Mesenchymal stem cell (in vitro differentiated cells and primary cell): ENCODE results near the gene SOD2.
"Not testable (repeated sequence)": the region's sequence is repeated elsewhere in the genome, so short reads cannot be mapped to it uniquely, and the experiment has no call there.

Experiments
- DNase-seq: peaks from one replicate; pipeline ENCODE4 v3.0.0-alpha.2; 2013
- H2AFZ ChIP-seq: one replicate; pipeline ENCODE4 v1.6.1; 2013; ENCODE audit warnings: low read depth, mild to moderate bottlenecking, control low read depth, inconsistent platforms, low read length, moderate library complexity
- H2AK5ac ChIP-seq: 2 replicates; pipeline ENCODE4 v1.6.1; 2013; ENCODE audit warnings: low read length, moderate library complexity, mild to moderate bottlenecking, inconsistent platforms; ENCODE audit not compliant: severe bottlenecking
- H2BK120ac ChIP-seq: one replicate; pipeline ENCODE4 v1.6.1; 2013; ENCODE audit warnings: low read depth, mild to moderate bottlenecking, inconsistent platforms, low read length, moderate library complexity
- H2BK12ac ChIP-seq, 2 experiments: one replicate each; pipeline ENCODE4 v1.6.1; 2013; ENCODE audit warnings: inconsistent platforms in 2 of 2, low read length in 2 of 2, mild to moderate bottlenecking in 2 of 2, moderate library complexity in 2 of 2, control low read depth in 1 of 2
- H2BK15ac ChIP-seq: one replicate; pipeline ENCODE4 v1.6.1; 2013; ENCODE audit warnings: mild to moderate bottlenecking, low read depth, inconsistent platforms; ENCODE audit not compliant: poor library complexity, severe bottlenecking
- H2BK5ac ChIP-seq: 2 replicates; pipeline ENCODE4 v1.6.1; 2013; ENCODE audit warnings: low read depth, mild to moderate bottlenecking, low read length, control low read depth, inconsistent platforms; ENCODE audit not compliant: poor library complexity, severe bottlenecking
- H3K14ac ChIP-seq, 2 experiments: one replicate each; pipeline ENCODE4 v1.6.1; 2013; ENCODE audit warnings: inconsistent platforms in 2 of 2, low read length in 2 of 2, control low read depth in 1 of 2, mild to moderate bottlenecking in 1 of 2, moderate library complexity in 1 of 2
- H3K18ac ChIP-seq, 2 experiments: one replicate each; pipeline ENCODE4 v1.6.1; 2013; ENCODE audit warnings: inconsistent platforms in 2 of 2, low read length in 2 of 2, control low read depth in 1 of 2, low read depth in 1 of 2, mild to moderate bottlenecking in 1 of 2
- H3K23ac ChIP-seq, 2 experiments: one replicate each; pipeline ENCODE4 v1.6.1; 2013; ENCODE audit warnings: inconsistent platforms in 2 of 2, low read length in 2 of 2, mild to moderate bottlenecking in 2 of 2, moderate library complexity in 2 of 2, control low read depth in 1 of 2
- H3K27ac ChIP-seq: 2 replicates; pipeline ENCODE4 v1.5.1; 2013; ENCODE audit warnings: mild to moderate bottlenecking, moderate library complexity, low read length, control low read depth, inconsistent platforms; ENCODE audit not compliant: poor library complexity, severe bottlenecking
- H3K27me3 ChIP-seq, 2 experiments: 2 replicates each; pipeline versions ENCODE4 v1.6.1 to v1.7.0; 2013; ENCODE audit warnings: low read length in 2 of 2, mild to moderate bottlenecking in 2 of 2, moderate library complexity in 2 of 2, control low read depth in 1 of 2, inconsistent platforms in 1 of 2; ENCODE audit not compliant: control insufficient read depth in 1 of 2, insufficient read depth in 1 of 2
- H3K36me3 ChIP-seq, 2 experiments: 2 replicates each; pipeline versions ENCODE4 v1.6.1 to v1.7.0; 2013; ENCODE audit warnings: low read length in 2 of 2, control low read depth in 1 of 2, inconsistent platforms in 1 of 2, low read depth in 1 of 2, mild to moderate bottlenecking in 1 of 2; ENCODE audit not compliant: insufficient read depth in 2 of 2, control insufficient read depth in 1 of 2
- H3K4ac ChIP-seq, 2 experiments: one replicate each; pipeline ENCODE4 v1.6.1; 2013; ENCODE audit warnings: inconsistent platforms in 2 of 2, low read length in 2 of 2, mild to moderate bottlenecking in 2 of 2, moderate library complexity in 2 of 2, control low read depth in 1 of 2, low read depth in 1 of 2
- H3K4me1 ChIP-seq: 2 replicates; pipeline ENCODE4 v1.6.1; 2013; ENCODE audit warnings: low read depth, low read length, control low read depth; ENCODE audit not compliant: control insufficient read depth, insufficient read depth
- H3K4me2 ChIP-seq: 2 replicates; pipeline ENCODE4 v1.6.1; 2013; ENCODE audit warnings: low read length, mild to moderate bottlenecking, inconsistent platforms; ENCODE audit not compliant: poor library complexity, severe bottlenecking
- H3K4me3 ChIP-seq, 2 experiments: 2 replicates each; pipeline versions ENCODE4 v1.5.1 to v1.7.0; 2013; ENCODE audit warnings: low read length in 2 of 2, mild to moderate bottlenecking in 2 of 2, control low read depth in 1 of 2, low read depth in 1 of 2; ENCODE audit not compliant: insufficient read depth in 1 of 2
- H3K79me1 ChIP-seq: replicated peaks from 2 replicates; pipeline ENCODE4 v1.6.1; 2013; ENCODE audit warnings: mild to moderate bottlenecking, control low read depth, low read length, inconsistent platforms; ENCODE audit not compliant: poor library complexity, severe bottlenecking
- H3K9ac ChIP-seq: 2 replicates; pipeline ENCODE4 v1.7.0; 2013; ENCODE audit warnings: mild to moderate bottlenecking, low read length, moderate library complexity
- H3K9me3 ChIP-seq: 2 replicates; pipeline ENCODE4 v1.7.0; 2013; ENCODE audit warnings: mild to moderate bottlenecking, low read length; ENCODE audit not compliant: control insufficient read depth
- H4K8ac ChIP-seq: one replicate; pipeline ENCODE4 v1.6.1; 2013; ENCODE audit warnings: inconsistent platforms, mild to moderate bottlenecking, low read length, moderate library complexity
- H4K91ac ChIP-seq: one replicate; pipeline ENCODE4 v1.6.1; 2013; ENCODE audit warnings: mild to moderate bottlenecking, low read length, inconsistent platforms
- WGBS: methylation state at CpG from one replicate; pipeline ENCODE4 v1.1.7; 2013; ENCODE audit warnings: mixed read lengths; 5-methylcytosine and 5-hydroxymethylcytosine counted together

Gene SOD2

GRCh38 chr6:159663368-159663889 lies 29.6 kb downstream of the SOD2 start:
- H2BK120ac ChIP-seq, H3K27me3 ChIP-seq, H3K9me3 ChIP-seq, H3K14ac ChIP-seq, DNase-seq, H4K91ac ChIP-seq, H3K18ac ChIP-seq, H2BK12ac ChIP-seq, H3K27ac ChIP-seq, H2AFZ ChIP-seq, H3K79me1 ChIP-seq, H2BK5ac ChIP-seq, H2AK5ac ChIP-seq, H3K4me3 ChIP-seq, H3K23ac ChIP-seq, H3K4ac ChIP-seq, H3K4me1 ChIP-seq, H3K4me2 ChIP-seq, H2BK15ac ChIP-seq, H3K9ac ChIP-seq, H4K8ac ChIP-seq: not testable (repeated sequence)
- WGBS = no CpG with 5 or more reads among the region's 1 CpG
- peaks cover 0 to 38% of the 10 kb centered on the region in 2 experiments for H3K36me3 ChIP-seq

GRCh38 chr6:159661977-159662376 lies 31.1 kb downstream of the SOD2 start:
- H3K4me3 ChIP-seq, H2BK120ac ChIP-seq, H2AK5ac ChIP-seq, DNase-seq, H3K4me1 ChIP-seq, H3K4ac ChIP-seq, H3K4me2 ChIP-seq, H4K91ac ChIP-seq, H3K27ac ChIP-seq, H2BK12ac ChIP-seq, H2BK15ac ChIP-seq, H2AFZ ChIP-seq, H3K18ac ChIP-seq, H3K23ac ChIP-seq, H3K9ac ChIP-seq, H2BK5ac ChIP-seq, H4K8ac ChIP-seq, H3K27me3 ChIP-seq, H3K9me3 ChIP-seq, H3K79me1 ChIP-seq, H3K14ac ChIP-seq: not testable (repeated sequence)
- 96% methylated on average over 1 of the region's 1 CpG for WGBS
- H3K36me3 ChIP-seq = peaks cover 0 to 36% of the 10 kb centered on the region in 2 experiments

GRCh38 chr6:159655409-159655988 lies 37.5 kb downstream of the SOD2 start:
- H3K27me3 ChIP-seq = no peaks in the 10 kb centered on the region

GRCh38 chr6:159654483-159655098 lies 38.5 kb downstream of the SOD2 start:
- H2AFZ ChIP-seq = no peak overlapping the region
- H3K4me1 ChIP-seq = peaks cover 2% of the 10 kb centered on the region
- H2AK5ac ChIP-seq = no peak overlapping the region
- H2BK5ac ChIP-seq = no peak overlapping the region
- no peak overlapping the region for H2BK15ac ChIP-seq
- H3K27ac ChIP-seq = no peak overlapping the region
- no peak overlapping the region for H3K18ac ChIP-seq
- H3K36me3 ChIP-seq = peaks cover 0 to 10% of the 10 kb centered on the region in 2 experiments
- no peak overlapping the region for H2BK120ac ChIP-seq
- H4K8ac ChIP-seq = no peak overlapping the region
- no peak overlapping the region for H3K4me2 ChIP-seq
- no peak overlapping the region for H3K4me3 ChIP-seq
- no peak overlapping the region for H3K9ac ChIP-seq
- H3K23ac ChIP-seq = no peak overlapping the region
- no peak overlapping the region for H2BK12ac ChIP-seq
- H4K91ac ChIP-seq = no peak overlapping the region
- H3K4ac ChIP-seq = no peak overlapping the region
- H3K9me3 ChIP-seq = no peaks in the 10 kb centered on the region
- 0% methylated on average over 1 of the region's 2 CpGs for WGBS
- peak; percentile 59 for DNase-seq
- H3K27me3 ChIP-seq = no peaks in the 10 kb centered on the region
- no peaks in the 10 kb centered on the region for H3K79me1 ChIP-seq
- no peak overlapping the region for H3K14ac ChIP-seq

More at GRCh38 chr6:159655409-159655988, 37.5 kb downstream of the SOD2 start:
- H3K23ac ChIP-seq = no peak overlapping the region
- no peak overlapping the region for H2BK5ac ChIP-seq
- H3K36me3 ChIP-seq = peaks cover 0 to 1% of the 10 kb centered on the region in 2 experiments
- no peak overlapping the region for H2BK12ac ChIP-seq
- no peaks in the 10 kb centered on the region for H3K9me3 ChIP-seq
- H3K4me1 ChIP-seq = peaks cover 2% of the 10 kb centered on the region
- H3K4ac ChIP-seq = no peak overlapping the region
- no peak overlapping the region for H4K8ac ChIP-seq
- H3K4me3 ChIP-seq = no peak overlapping the region
- H3K4me2 ChIP-seq = no peak overlapping the region
- no peaks in the 10 kb centered on the region for H3K79me1 ChIP-seq
- 74% methylated on average over 9 of the region's 9 CpGs for WGBS
- no peak overlapping the region for H4K91ac ChIP-seq
- H2BK120ac ChIP-seq = no peak overlapping the region
- no peak overlapping the region for H2AK5ac ChIP-seq
- H3K18ac ChIP-seq = no peak overlapping the region
- no peak overlapping the region for H2AFZ ChIP-seq
- no peak overlapping the region for H3K9ac ChIP-seq
- H3K14ac ChIP-seq = no peak overlapping the region
- DNase-seq = no peak
- H2BK15ac ChIP-seq = no peak overlapping the region
- no peak overlapping the region for H3K27ac ChIP-seq
